ENCODE measurements around the gene IQCK.

IQCK gene

GRCh38 chr16:19872935-19873334 is 154.9 kb downstream of the IQCK start:
- Histone ChIP-seq H3K27ac (ENCODE audit: low read length, poor library complexity, severe bottlenecking) (no peak overlapping the region), H3K18ac (ENCODE audit: low read depth in 1 of 2, low read length in 2 of 2) (no peak overlapping the region), H4K8ac (ENCODE audit: low read length) (no peak overlapping the region), H3K9me3 (ENCODE audit: control insufficient read depth, low read length) (no peaks in the 10 kb centered on the region), H2BK12ac (ENCODE audit: low read length in 2 of 2) (no peak overlapping the region), H3K36me3 (ENCODE audit: control insufficient read depth in 1 of 2, insufficient read depth in 2 of 2, low read depth in 1 of 2, low read length in 2 of 2) (peaks cover 13% of the 10 kb centered on the region in 2 experiments), H3K4me2 (ENCODE audit: low read length, poor library complexity, severe bottlenecking) (no peak overlapping the region), H2AFZ (ENCODE audit: low read depth, low read length) (no peak overlapping the region), H2BK120ac (ENCODE audit: low read depth, low read length) (no peak overlapping the region), H3K23ac (ENCODE audit: low read length in 2 of 2) (no peak overlapping the region), H3K14ac (ENCODE audit: low read length in 2 of 2) (no peak overlapping the region), H2AK5ac (ENCODE audit: low read length, severe bottlenecking) (no peak overlapping the region), H3K4me1 (ENCODE audit: control insufficient read depth, insufficient read depth, low read depth, low read length) (peaks cover 2% of the 10 kb centered on the region), H3K79me1 (replicated peaks; ENCODE audit: low read length, poor library complexity, severe bottlenecking) (peaks cover 9% of the 10 kb centered on the region), H2BK5ac (ENCODE audit: low read depth, low read length, poor library complexity, severe bottlenecking) (no peak overlapping the region), H3K4me3 (ENCODE audit: insufficient read depth in 1 of 2, low read depth in 1 of 2, low read length in 2 of 2) (no peak overlapping the region), H2BK15ac (ENCODE audit: low read depth, poor library complexity, severe bottlenecking) (no peak overlapping the region), H3K9ac (ENCODE audit: low read length) (no peak overlapping the region), H3K4ac (ENCODE audit: low read depth in 1 of 2, low read length in 2 of 2) (no peak overlapping the region), H3K27me3 (ENCODE audit: control insufficient read depth in 1 of 2, insufficient read depth in 1 of 2, low read length in 2 of 2) (no peaks in the 10 kb centered on the region), H4K91ac (ENCODE audit: low read length) (no peak overlapping the region)
- 91% methylated on average over 12 of the region's 12 CpGs for WGBS
- DNase-seq = no peak

DNA sequence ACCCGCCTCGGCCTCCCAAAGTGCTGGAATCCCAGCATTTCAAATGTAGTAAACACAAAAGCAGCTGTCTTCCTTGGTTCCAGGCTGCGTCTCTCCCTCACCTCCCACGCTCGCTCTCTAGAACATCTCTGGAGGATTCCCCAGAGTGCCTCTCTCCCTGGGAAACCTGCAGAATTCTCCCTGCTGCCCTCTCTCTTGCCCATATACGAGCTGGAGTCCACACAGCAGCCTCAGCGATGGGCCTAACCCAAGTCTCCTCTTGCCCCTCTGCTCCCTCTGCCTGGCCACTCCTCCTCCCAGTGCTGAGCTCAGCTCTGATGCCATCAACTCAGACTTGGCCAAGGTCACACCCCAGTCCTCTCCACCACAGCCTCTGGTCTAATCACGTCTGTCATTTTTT is 156.0 kb downstream of the IQCK start:
- WGBS = 96% methylated on average over 8 of the region's 8 CpGs
- no peak overlapping the region for H3K4me2 ChIP-seq (ENCODE audit: low read length, poor library complexity, severe bottlenecking)
- H3K9me3 ChIP-seq (ENCODE audit: control insufficient read depth, low read length) = no peaks in the 10 kb centered on the region
- no peak overlapping the region for H3K14ac ChIP-seq (ENCODE audit: low read length in 2 of 2)
- H3K27ac ChIP-seq (ENCODE audit: low read length, poor library complexity, severe bottlenecking) = no peak overlapping the region
- no peaks in the 10 kb centered on the region for H3K27me3 ChIP-seq (ENCODE audit: control insufficient read depth in 1 of 2, insufficient read depth in 1 of 2, low read length in 2 of 2)
- no peak overlapping the region for H3K18ac ChIP-seq (ENCODE audit: low read depth in 1 of 2, low read length in 2 of 2)
- no peak overlapping the region for H3K9ac ChIP-seq (ENCODE audit: low read length)
- peaks cover 3% of the 10 kb centered on the region for H3K4me1 ChIP-seq (ENCODE audit: control insufficient read depth, insufficient read depth, low read depth, low read length)
- no peak overlapping the region for H3K23ac ChIP-seq (ENCODE audit: low read length in 2 of 2)
- peaks cover 9% of the 10 kb centered on the region for H3K79me1 ChIP-seq (replicated peaks; ENCODE audit: low read length, poor library complexity, severe bottlenecking)
- no peak overlapping the region for H2AFZ ChIP-seq (ENCODE audit: low read depth, low read length)
- peaks cover 13% of the 10 kb centered on the region in 2 experiments for H3K36me3 ChIP-seq (ENCODE audit: control insufficient read depth in 1 of 2, insufficient read depth in 2 of 2, low read depth in 1 of 2, low read length in 2 of 2)
- H2AK5ac ChIP-seq (ENCODE audit: low read length, severe bottlenecking) = no peak overlapping the region
- H3K4me3 ChIP-seq (ENCODE audit: insufficient read depth in 1 of 2, low read depth in 1 of 2, low read length in 2 of 2) = no peak overlapping the region
- H2BK12ac ChIP-seq (ENCODE audit: low read length in 2 of 2) = no peak overlapping the region
- no peak overlapping the region for H2BK5ac ChIP-seq (ENCODE audit: low read depth, low read length, poor library complexity, severe bottlenecking)
- H4K91ac ChIP-seq (ENCODE audit: low read length) = no peak overlapping the region
- no peak overlapping the region for H3K4ac ChIP-seq (ENCODE audit: low read depth in 1 of 2, low read length in 2 of 2)
- no peak overlapping the region for H2BK120ac ChIP-seq (ENCODE audit: low read depth, low read length)
- DNase-seq = no peak
- no peak overlapping the region for H4K8ac ChIP-seq (ENCODE audit: low read length)
- no peak overlapping the region for H2BK15ac ChIP-seq (ENCODE audit: low read depth, poor library complexity, severe bottlenecking)

GRCh38 chr16:19874851-19875546 is 156.9 kb downstream of the IQCK start:
- no peak for DNase-seq
- H4K91ac ChIP-seq (ENCODE audit: low read length) = no peak overlapping the region
- H3K4me1 ChIP-seq (ENCODE audit: control insufficient read depth, insufficient read depth, low read depth, low read length) = peaks cover 7% of the 10 kb centered on the region
- 89% methylated on average over 18 of the region's 18 CpGs for WGBS
- H3K27ac ChIP-seq (ENCODE audit: low read length, poor library complexity, severe bottlenecking) = no peak overlapping the region
- no peaks in the 10 kb centered on the region for H3K27me3 ChIP-seq (ENCODE audit: control insufficient read depth in 1 of 2, insufficient read depth in 1 of 2, low read length in 2 of 2)
- H3K18ac ChIP-seq (ENCODE audit: low read depth in 1 of 2, low read length in 2 of 2) = no peak overlapping the region
- no peak overlapping the region for H3K23ac ChIP-seq (ENCODE audit: low read length in 2 of 2)
- no peak overlapping the region for H2BK5ac ChIP-seq (ENCODE audit: low read depth, low read length, poor library complexity, severe bottlenecking)
- no peak overlapping the region for H2AFZ ChIP-seq (ENCODE audit: low read depth, low read length)
- no peak overlapping the region for H3K4me3 ChIP-seq (ENCODE audit: insufficient read depth in 1 of 2, low read depth in 1 of 2, low read length in 2 of 2)
- H4K8ac ChIP-seq (ENCODE audit: low read length) = no peak overlapping the region
- no peak overlapping the region for H2AK5ac ChIP-seq (ENCODE audit: low read length, severe bottlenecking)
- H2BK120ac ChIP-seq (ENCODE audit: low read depth, low read length) = no peak overlapping the region
- no peak overlapping the region for H2BK12ac ChIP-seq (ENCODE audit: low read length in 2 of 2)
- no peaks in the 10 kb centered on the region for H3K9me3 ChIP-seq (ENCODE audit: control insufficient read depth, low read length)
- H3K79me1 ChIP-seq (replicated peaks; ENCODE audit: low read length, poor library complexity, severe bottlenecking) = peaks cover 9% of the 10 kb centered on the region
- peaks cover 12 to 13% of the 10 kb centered on the region in 2 experiments for H3K36me3 ChIP-seq (ENCODE audit: control insufficient read depth in 1 of 2, insufficient read depth in 2 of 2, low read depth in 1 of 2, low read length in 2 of 2)
- no peak overlapping the region for H3K14ac ChIP-seq (ENCODE audit: low read length in 2 of 2)
- no peak overlapping the region for H3K4me2 ChIP-seq (ENCODE audit: low read length, poor library complexity, severe bottlenecking)
- H2BK15ac ChIP-seq (ENCODE audit: low read depth, poor library complexity, severe bottlenecking) = no peak overlapping the region
- H3K9ac ChIP-seq (ENCODE audit: low read length) = no peak overlapping the region
- no peak overlapping the region for H3K4ac ChIP-seq (ENCODE audit: low read depth in 1 of 2, low read length in 2 of 2)

DNA sequence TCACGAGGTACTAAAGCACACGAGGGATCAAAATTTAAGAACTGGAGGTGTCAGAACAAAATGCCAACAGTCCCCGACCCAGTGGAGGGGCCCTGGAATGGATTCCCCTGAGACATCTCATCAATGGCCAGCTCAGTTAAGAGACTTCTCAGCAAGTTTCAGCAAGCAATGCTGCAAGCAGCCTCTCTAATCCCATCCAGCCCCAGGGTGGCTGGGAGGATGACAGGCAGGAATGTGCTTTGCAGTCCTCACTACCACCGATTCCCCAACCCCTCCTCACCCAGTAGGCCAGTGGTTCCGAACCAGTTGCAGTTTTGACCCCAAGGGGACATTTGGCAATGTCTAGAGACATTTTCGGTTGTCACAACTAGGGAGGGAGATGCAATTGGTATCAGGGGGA is 157.8 kb downstream of the IQCK start:
- Histone ChIP-seq H3K4me2 (ENCODE audit: low read length, poor library complexity, severe bottlenecking) (no peak overlapping the region), H3K27me3 (ENCODE audit: control insufficient read depth in 1 of 2, insufficient read depth in 1 of 2, low read length in 2 of 2) (no peaks in the 10 kb centered on the region), H2BK5ac (ENCODE audit: low read depth, low read length, poor library complexity, severe bottlenecking) (no peak overlapping the region), H3K9me3 (ENCODE audit: control insufficient read depth, low read length) (no peaks in the 10 kb centered on the region), H3K4me3 (ENCODE audit: insufficient read depth in 1 of 2, low read depth in 1 of 2, low read length in 2 of 2) (no peak overlapping the region), H3K23ac (ENCODE audit: low read length in 2 of 2) (no peak overlapping the region), H3K79me1 (replicated peaks; ENCODE audit: low read length, poor library complexity, severe bottlenecking) (peaks cover 11% of the 10 kb centered on the region), H2AK5ac (ENCODE audit: low read length, severe bottlenecking) (no peak overlapping the region), H3K4me1 (ENCODE audit: control insufficient read depth, insufficient read depth, low read depth, low read length) (peaks cover 7% of the 10 kb centered on the region), H2BK120ac (ENCODE audit: low read depth, low read length) (no peak overlapping the region), H3K9ac (ENCODE audit: low read length) (no peak overlapping the region), H4K8ac (ENCODE audit: low read length) (no peak overlapping the region), H3K18ac (ENCODE audit: low read depth in 1 of 2, low read length in 2 of 2) (no peak overlapping the region), H2BK15ac (ENCODE audit: low read depth, poor library complexity, severe bottlenecking) (no peak overlapping the region), H2AFZ (ENCODE audit: low read depth, low read length) (no peak overlapping the region), H4K91ac (ENCODE audit: low read length) (no peak overlapping the region), H3K36me3 (ENCODE audit: control insufficient read depth in 1 of 2, insufficient read depth in 2 of 2, low read depth in 1 of 2, low read length in 2 of 2) (peaks cover 7 to 13% of the 10 kb centered on the region in 2 experiments), H3K14ac (ENCODE audit: low read length in 2 of 2) (no peak overlapping the region), H3K27ac (ENCODE audit: low read length, poor library complexity, severe bottlenecking) (no peak overlapping the region), H2BK12ac (ENCODE audit: low read length in 2 of 2) (no peak overlapping the region), H3K4ac (ENCODE audit: low read depth in 1 of 2, low read length in 2 of 2) (no peak overlapping the region)
- over 99% methylated on average over 4 of the region's 6 CpGs for WGBS
- DNase-seq = no peak

Measured in mesenchymal stem cell (in vitro differentiated cells and primary cell).